ENCODE measurements around the gene EYA2.
"Not testable (repeated sequence)": the region's sequence is repeated elsewhere in the genome, so short reads cannot be mapped to it uniquely, and the experiment has no call there.

Gene EYA2

GRCh38 chr20:47156301-47157137 is 261.9 kb downstream of the EYA2 start:
- DNase-seq, result no peak

GRCh38 chr20:47159166-47159565 is 264.5 kb downstream of the EYA2 start:
- no peak for DNase-seq

- DNase-seq, result no peak
Measured at GRCh38 chr20:47160240-47160639, 265.6 kb downstream of the EYA2 start.

GRCh38 chr20:47160992-47161391 is 266.3 kb downstream of the EYA2 start:
- DNase-seq, result no peak

- DNase-seq, result no peak
Measured at GRCh38 chr20:47161411-47161810, 266.8 kb downstream of the EYA2 start.

GRCh38 chr20:47164140-47164539 is 269.5 kb downstream of the EYA2 start:
- no peak for DNase-seq

- DNase-seq, result no peak
Measured at GRCh38 chr20:47165376-47165865, 270.8 kb downstream of the EYA2 start.

GRCh38 chr20:47167846-47168245 is 273.2 kb downstream of the EYA2 start:
- no peak for DNase-seq

GRCh38 chr20:47172579-47172978 is 277.9 kb downstream of the EYA2 start:
- no peak for DNase-seq

- no peak for DNase-seq
Measured at GRCh38 chr20:47173596-47174216, 279.1 kb downstream of the EYA2 start.

GRCh38 chr20:47174456-47175243 is 280.0 kb downstream of the EYA2 start:
- DNase-seq, result no peak

GRCh38 chr20:47175493-47175892 is 280.9 kb downstream of the EYA2 start:
- no peak for DNase-seq

- DNase-seq, result not testable (repeated sequence)
Measured at GRCh38 chr20:47176217-47176616, 281.6 kb downstream of the EYA2 start.

- no peak for DNase-seq
Measured at GRCh38 chr20:47178277-47178676, 283.6 kb downstream of the EYA2 start.

- DNase-seq, result no peak
Measured at GRCh38 chr20:47178851-47179250, 284.2 kb downstream of the EYA2 start.

- no peak for DNase-seq
Measured at GRCh38 chr20:47179267-47179666, 284.6 kb downstream of the EYA2 start.

GRCh38 chr20:47181056-47181862 is 286.6 kb downstream of the EYA2 start:
- no peak for DNase-seq

GRCh38 chr20:47183367-47183766 is 288.7 kb downstream of the EYA2 start:
- DNase-seq, result no peak

- DNase-seq, result no peak
Measured at GRCh38 chr20:47187450-47188195, 293.0 kb downstream of the EYA2 start.

- DNase-seq, result no peak
Measured at GRCh38 chr20:47188540-47188939, 293.9 kb downstream of the EYA2 start.

GRCh38 chr20:47189060-47189459 is 294.4 kb downstream of the EYA2 start:
- no peak for DNase-seq
